GOT3 (cell line): Measurements from ENCODE around the gene ZNF319.

Experiments used
- DNase-seq: peaks from one replicate; lab custom pipeline; 2025; ENCODE audit warnings: mixed read lengths; lab: John Stamatoyannopoulos, UW

ZNF319 gene

DNA sequence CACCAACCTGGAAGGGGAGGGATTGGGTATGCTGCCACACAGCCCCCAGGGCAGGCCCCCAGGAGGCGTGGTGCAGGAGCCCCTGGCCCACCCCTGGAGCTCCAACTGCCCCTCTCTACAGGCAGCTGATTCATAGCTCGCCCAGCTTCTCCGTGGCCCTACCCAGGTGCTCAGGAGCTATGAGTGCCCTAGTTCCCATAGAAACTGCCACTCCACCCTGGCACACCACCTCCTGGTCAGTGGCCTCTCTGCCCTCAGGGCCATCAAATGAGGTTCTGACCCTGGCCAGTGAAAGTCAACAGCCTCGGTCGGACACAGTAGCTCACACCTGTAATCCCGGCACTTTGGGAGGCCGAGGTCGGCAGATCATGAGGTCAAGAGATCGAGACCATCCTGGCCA is 47.6 kb downstream of the ZNF319 start:
- no peak for DNase-seq

GRCh38 chr16:57951204-57951960 is 49.1 kb downstream of the ZNF319 start:
- DNase-seq: no peak

DNA sequence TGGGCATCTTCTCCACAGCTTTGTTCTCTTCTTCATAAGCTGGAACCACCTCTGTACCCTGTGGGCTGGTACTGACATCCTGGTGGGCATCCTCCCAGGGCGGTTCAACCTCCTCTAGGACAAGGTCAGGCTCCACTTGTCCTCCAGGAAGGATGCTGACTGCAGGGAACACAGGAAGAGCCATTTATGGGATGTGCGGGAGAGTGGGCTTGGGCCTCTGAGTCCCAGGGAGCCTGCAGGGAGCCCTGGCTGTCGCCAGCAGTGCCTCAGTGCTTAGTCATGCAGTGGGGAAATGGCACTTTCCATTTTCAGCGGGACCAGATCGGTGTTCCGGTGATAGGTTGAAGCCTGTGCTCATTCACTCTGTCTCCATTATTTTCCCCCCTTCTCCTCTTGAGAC is 50.1 kb downstream of the ZNF319 start:
- DNase-seq: no peak

DNA sequence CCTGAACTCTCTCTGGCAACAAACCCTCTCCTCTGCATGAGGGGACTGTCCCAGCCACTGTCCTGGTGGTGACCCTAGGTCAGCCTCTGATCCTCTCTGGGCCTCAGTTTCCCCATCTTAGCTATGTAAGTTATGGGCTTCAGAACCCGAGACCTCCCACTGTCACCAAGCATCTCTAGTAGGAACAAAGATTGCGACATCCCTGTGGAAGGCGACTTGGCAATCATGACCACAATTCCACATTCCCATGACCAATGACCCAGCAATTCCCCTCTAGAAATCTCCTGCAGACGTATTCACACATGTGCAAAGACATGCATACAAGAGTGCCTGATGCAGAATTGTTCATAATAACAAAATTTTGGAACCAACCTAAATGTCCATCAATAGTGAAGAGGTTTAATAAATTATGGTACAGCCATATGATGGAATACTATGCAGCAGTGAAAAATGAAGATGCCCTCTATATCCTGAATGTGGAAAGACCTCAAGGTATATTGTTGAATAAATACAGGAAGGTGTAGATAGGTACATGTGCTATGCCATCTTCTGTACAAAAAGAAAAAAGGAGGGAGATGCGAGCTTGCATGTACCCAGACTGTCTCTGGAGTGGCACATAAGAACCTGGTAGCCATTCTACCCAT is 50.8 kb downstream of the ZNF319 start:
- DNase-seq: no peak

DNA sequence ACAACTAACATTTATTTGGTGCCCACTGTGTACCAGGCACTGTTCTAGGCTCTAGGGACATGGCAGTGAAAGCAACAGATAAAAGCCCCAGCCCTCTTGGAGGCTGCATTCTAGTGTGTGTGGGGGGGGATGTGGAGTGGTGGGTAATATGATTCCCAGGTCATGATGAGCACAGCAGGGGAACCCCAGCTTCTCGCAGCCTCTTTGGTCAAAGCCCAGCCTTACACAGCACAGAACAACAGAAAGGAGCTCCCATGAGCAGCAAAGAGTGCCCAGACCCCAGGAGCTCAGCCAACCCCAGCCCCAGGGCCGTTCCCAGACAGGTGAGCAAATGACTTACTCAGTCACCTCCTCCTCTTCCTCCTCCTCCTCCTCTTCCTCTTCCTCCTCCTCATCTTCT is 51.5 kb downstream of the ZNF319 start:
- DNase-seq: no peak

DNA sequence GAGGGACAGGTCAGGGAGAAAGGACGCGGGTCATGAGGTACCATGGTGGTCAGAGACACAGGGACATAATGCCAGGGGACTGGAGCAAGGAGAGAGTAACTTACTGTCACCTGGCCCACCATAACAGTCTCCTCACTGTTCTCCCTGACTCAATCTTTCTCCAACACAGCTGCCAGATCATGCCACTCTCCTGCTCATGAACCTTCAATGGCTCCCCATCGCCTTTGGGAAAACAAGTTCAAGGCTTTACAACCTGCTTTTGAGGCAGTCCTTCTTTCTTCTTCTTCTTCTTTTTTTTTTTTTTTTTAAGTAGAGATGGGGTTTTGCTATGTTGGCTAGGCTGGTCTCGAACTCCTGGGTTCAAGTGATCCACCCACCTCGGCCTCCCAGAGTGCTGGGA is 52.4 kb downstream of the ZNF319 start:
- no peak for DNase-seq

DNA sequence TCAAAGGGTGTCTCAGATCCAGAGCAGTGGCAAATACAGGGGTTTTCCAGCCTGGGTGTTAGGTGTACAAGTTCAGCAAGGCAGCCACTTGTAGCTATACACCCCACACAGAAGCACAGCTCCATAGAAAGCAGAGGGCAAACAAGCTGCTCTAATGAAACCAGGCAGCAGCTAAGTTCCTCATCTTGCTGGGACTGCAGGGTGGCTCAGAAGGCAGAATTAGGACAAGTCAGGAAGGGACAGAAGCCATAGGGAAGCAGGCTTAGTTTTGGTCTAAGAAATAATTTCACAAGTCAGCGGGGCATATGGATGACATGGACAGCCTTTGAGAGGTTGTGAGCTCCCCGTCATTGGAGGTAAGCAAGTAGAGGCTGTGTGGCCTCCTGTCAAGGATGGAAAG is 53.2 kb downstream of the ZNF319 start:
- DNase-seq: no peak

GRCh38 chr16:57946181-57946801 is 54.2 kb downstream of the ZNF319 start:
- DNase-seq: no peak

DNA sequence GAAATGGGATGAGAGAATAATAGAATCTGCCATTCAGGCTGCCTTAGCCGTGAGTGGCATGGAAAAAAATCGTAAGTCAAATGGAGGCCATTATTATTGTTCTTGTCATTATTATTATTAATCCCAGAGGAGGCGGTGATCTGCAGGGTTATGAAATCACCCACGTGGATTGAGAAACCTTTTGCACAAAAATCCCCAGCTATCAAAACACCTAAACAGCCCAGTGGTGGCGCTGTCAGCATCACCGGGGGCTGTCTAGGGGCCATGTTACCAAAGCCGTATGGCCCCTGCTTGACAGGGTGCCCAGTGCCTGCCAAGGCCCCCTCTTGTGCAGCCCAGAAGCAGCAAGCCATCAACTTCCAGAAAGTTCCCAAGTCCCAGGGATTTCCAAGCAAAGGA is 54.7 kb downstream of the ZNF319 start:
- no peak for DNase-seq

GRCh38 chr16:57944970-57945739 is 55.3 kb downstream of the ZNF319 start:
- no peak for DNase-seq
